H9 (cell line): ENCODE results near the gene ARHGAP11A. TPM values are rescaled to one million over a fixed set of nuclear protein-coding genes. Genes with fewer than 3 reads are reported as not detected.
A peak's percentile ranks its signal among the peaks of the same experiment; 100 is the strongest.

Experiments used
- DNase-seq: peaks from one replicate; pipeline ENCODE4 v3.0.0-alpha.2; 2017
- H2AFZ ChIP-seq: one replicate; pipeline ENCODE4 v1.6.1; 2013; ENCODE audit warnings: mild to moderate bottlenecking, low read length, control low read depth, moderate library complexity
- H2AK5ac ChIP-seq: 2 replicates; pipeline ENCODE4 v1.6.1; 2013; ENCODE audit warnings: low read length, control low read depth, mixed read lengths; ENCODE audit not compliant: insufficient read length
- H2BK120ac ChIP-seq: one replicate; pipeline ENCODE4 v1.6.1; 2013; ENCODE audit warnings: low read depth, mild to moderate bottlenecking, low read length, control low read depth, inconsistent platforms; ENCODE audit not compliant: poor library complexity, severe bottlenecking
- H2BK12ac ChIP-seq: 2 replicates; pipeline ENCODE4 v1.6.1; 2013; ENCODE audit warnings: low read length, control low read depth, mixed read lengths, low read depth; ENCODE audit not compliant: insufficient read length
- H2BK15ac ChIP-seq: 2 replicates; pipeline ENCODE4 v1.6.1; 2013; ENCODE audit warnings: low read depth, low read length, control low read depth
- H2BK20ac ChIP-seq: one replicate; pipeline ENCODE4 v1.6.1; 2013; ENCODE audit warnings: low read depth, mild to moderate bottlenecking, low read length, control low read depth, inconsistent platforms; ENCODE audit not compliant: poor library complexity, severe bottlenecking
- H2BK5ac ChIP-seq: 2 replicates; pipeline ENCODE4 v1.6.1; 2013; ENCODE audit warnings: low read length, control low read depth, mixed read lengths; ENCODE audit not compliant: insufficient read length
- H3K14ac ChIP-seq: 2 replicates; pipeline ENCODE4 v1.6.1; 2013; ENCODE audit warnings: low read length, control low read depth; ENCODE audit not compliant: insufficient read depth
- H3K18ac ChIP-seq: 2 replicates; pipeline ENCODE4 v1.6.1; 2013; ENCODE audit warnings: low read depth, mild to moderate bottlenecking, mixed read lengths, low read length, control low read depth; ENCODE audit not compliant: insufficient read length
- H3K23ac ChIP-seq: 2 replicates; pipeline ENCODE4 v1.6.1; 2013; ENCODE audit warnings: low read length, control low read depth, mixed read lengths, low read depth; ENCODE audit not compliant: insufficient read length
- H3K23me2 ChIP-seq: 2 replicates; pipeline ENCODE4 v1.6.1; 2013; ENCODE audit warnings: low read depth, mild to moderate bottlenecking, mixed read lengths, low read length, control low read depth; ENCODE audit not compliant: insufficient read length, poor library complexity, severe bottlenecking
- H3K27ac ChIP-seq: 2 replicates; pipeline ENCODE4 v1.5.1; 2013; ENCODE audit warnings: low read length, control low read depth, mixed read lengths, low read depth; ENCODE audit not compliant: insufficient read length
- H3K27me3 ChIP-seq: 2 replicates; pipeline ENCODE4 v1.6.1; 2013; ENCODE audit warnings: low read length, control low read depth, inconsistent platforms; ENCODE audit not compliant: insufficient read depth
- H3K4ac ChIP-seq: 2 replicates; pipeline ENCODE4 v1.6.1; 2013; ENCODE audit warnings: low read depth, mild to moderate bottlenecking, control low read depth, inconsistent platforms, low read length, moderate library complexity
- H3K4me1 ChIP-seq: 2 replicates; pipeline ENCODE4 v1.6.1; 2013; ENCODE audit warnings: low read length, control low read depth, inconsistent platforms; ENCODE audit not compliant: insufficient read depth
- H3K4me2 ChIP-seq: 2 replicates; pipeline ENCODE4 v1.6.1; 2013; ENCODE audit warnings: low read length, control low read depth, mixed read lengths; ENCODE audit not compliant: insufficient read length, insufficient read depth
- H3K56ac ChIP-seq: 2 replicates; pipeline ENCODE4 v1.6.1; 2013; ENCODE audit warnings: low read depth, mild to moderate bottlenecking, mixed read lengths, low read length, control low read depth; ENCODE audit not compliant: insufficient read length
- H3K79me1 ChIP-seq: 2 replicates; pipeline ENCODE4 v1.6.1; 2013; ENCODE audit warnings: low read depth, mild to moderate bottlenecking, moderate library complexity, low read length, control low read depth, inconsistent platforms; ENCODE audit not compliant: insufficient read depth, poor library complexity, severe bottlenecking
- H3K79me2 ChIP-seq: 2 replicates; pipeline ENCODE4 v1.6.1; 2013; ENCODE audit warnings: low read length, control low read depth, inconsistent platforms; ENCODE audit not compliant: insufficient read depth
- H3K9ac ChIP-seq: 2 replicates; pipeline ENCODE4 v1.6.1; 2013; ENCODE audit warnings: low read length, control low read depth, mixed read lengths; ENCODE audit not compliant: insufficient read length; ENCODE audit errors: extremely low read depth
- H3K9me3 ChIP-seq: one replicate; pipeline ENCODE4 v1.6.1; 2013; ENCODE audit warnings: low read depth, low read length, inconsistent platforms; ENCODE audit not compliant: control insufficient read depth
- H3T11ph ChIP-seq: one replicate; pipeline ENCODE4 v1.6.1; 2013; ENCODE audit warnings: mild to moderate bottlenecking, low read length, control low read depth, inconsistent platforms
- H4K20me1 ChIP-seq: one replicate; pipeline ENCODE4 v1.6.1; 2013; ENCODE audit not compliant: control insufficient read depth, insufficient read length, insufficient read depth
- H4K5ac ChIP-seq: 2 replicates; pipeline ENCODE4 v1.6.1; 2013; ENCODE audit warnings: low read depth, mild to moderate bottlenecking, mixed read lengths, low read length, control low read depth; ENCODE audit not compliant: insufficient read length
- H4K8ac ChIP-seq: replicated peaks from 2 replicates; pipeline ENCODE4 v1.6.1; 2013; ENCODE audit warnings: low read length, control low read depth, mixed read lengths, low read depth; ENCODE audit not compliant: insufficient read length
- H4K91ac ChIP-seq: 2 replicates; pipeline ENCODE4 v1.6.1; 2013; ENCODE audit warnings: low read depth, mild to moderate bottlenecking, moderate library complexity, mixed read lengths, low read length, control low read depth; ENCODE audit not compliant: insufficient read length
- H3K27ac Mint-ChIP-seq, 3 experiments: 2 replicates in 2 of 3; 3 replicates in 1 of 3; pipeline ENCODE4 v1.8.0; 2020 to 2021; ENCODE audit warnings: mixed read lengths in 3 of 3, mild to moderate bottlenecking in 1 of 3, moderate library complexity in 1 of 3
- H3K27me3 Mint-ChIP-seq: 2 replicates; pipeline ENCODE4 v1.8.0; 2021; ENCODE audit warnings: low read depth, mild to moderate bottlenecking, moderate library complexity, mixed read lengths
- H3K36me3 Mint-ChIP-seq, 3 experiments: 2 replicates in 2 of 3; 3 replicates in 1 of 3; pipeline ENCODE4 v1.8.0; 2020 to 2021; ENCODE audit warnings: low read depth in 3 of 3, mixed read lengths in 3 of 3; ENCODE audit not compliant: insufficient read depth in 1 of 3
- H3K4me1 Mint-ChIP-seq, 2 experiments: 2 replicates each; pipeline ENCODE4 v1.8.0; 2020; ENCODE audit warnings: mixed read lengths in 2 of 2
- H3K4me3 Mint-ChIP-seq, 2 experiments: 2 replicates in 1 of 2; 3 replicates in 1 of 2; pipeline ENCODE4 v1.8.0; 2020 to 2021; ENCODE audit warnings: mild to moderate bottlenecking in 2 of 2, mixed read lengths in 2 of 2, moderate library complexity in 1 of 2
- H3K9me3 Mint-ChIP-seq, 2 experiments: 2 replicates in 1 of 2; 3 replicates in 1 of 2; pipeline ENCODE4 v1.8.0; 2020; ENCODE audit warnings: mild to moderate bottlenecking in 2 of 2, mixed read lengths in 2 of 2, moderate library complexity in 1 of 2
- WGBS: extraction: QIAGEN DNeasy Blood & Tissue Kit; methylation state at CpG from one replicate; pipeline ENCODE4 v1.1.7; 2013; ENCODE audit warnings: missing lambda C conversion rate, low lambda C conversion rate, mixed read lengths; ENCODE audit not compliant: insufficient read length; ENCODE audit errors: extremely low coverage; 5-methylcytosine and 5-hydroxymethylcytosine counted together
- total RNA-seq: library from RNA; stranded (reverse); gene quantifications from 2 replicates; pipeline ENCODE4 v1.2.1, GENCODE V29; 2021
- TF ChIP-seq, protein P1 (sequence below): fragments of 200-600 bp; sonication (generic); conservative IDR thresholded peaks from 3 replicates; pipeline ENCODE4 v1.8.0; 2021; ENCODE audit warnings: antibody characterized with exemption, mild to moderate bottlenecking

Gene ARHGAP11A
- total RNA-seq, 1 experiment from 2014 or later: 94.4 TPM

GRCh38 chr15:32649342-32649741 is 34.0 kb downstream of the ARHGAP11A start:
- TF ChIP-seq, protein P1, sequence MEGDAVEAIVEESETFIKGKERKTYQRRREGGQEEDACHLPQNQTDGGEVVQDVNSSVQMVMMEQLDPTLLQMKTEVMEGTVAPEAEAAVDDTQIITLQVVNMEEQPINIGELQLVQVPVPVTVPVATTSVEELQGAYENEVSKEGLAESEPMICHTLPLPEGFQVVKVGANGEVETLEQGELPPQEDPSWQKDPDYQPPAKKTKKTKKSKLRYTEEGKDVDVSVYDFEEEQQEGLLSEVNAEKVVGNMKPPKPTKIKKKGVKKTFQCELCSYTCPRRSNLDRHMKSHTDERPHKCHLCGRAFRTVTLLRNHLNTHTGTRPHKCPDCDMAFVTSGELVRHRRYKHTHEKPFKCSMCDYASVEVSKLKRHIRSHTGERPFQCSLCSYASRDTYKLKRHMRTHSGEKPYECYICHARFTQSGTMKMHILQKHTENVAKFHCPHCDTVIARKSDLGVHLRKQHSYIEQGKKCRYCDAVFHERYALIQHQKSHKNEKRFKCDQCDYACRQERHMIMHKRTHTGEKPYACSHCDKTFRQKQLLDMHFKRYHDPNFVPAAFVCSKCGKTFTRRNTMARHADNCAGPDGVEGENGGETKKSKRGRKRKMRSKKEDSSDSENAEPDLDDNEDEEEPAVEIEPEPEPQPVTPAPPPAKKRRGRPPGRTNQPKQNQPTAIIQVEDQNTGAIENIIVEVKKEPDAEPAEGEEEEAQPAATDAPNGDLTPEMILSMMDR: peak; percentile 66
- H4K91ac ChIP-seq: no peak overlapping the region
- no peaks in the 10 kb centered on the region for H4K20me1 ChIP-seq
- H3K27ac Mint-ChIP-seq: peak overlapping the region in 2 of 3 experiments; percentile 4 to 45; a peak in 1 of 7 replicates
- no peak overlapping the region for H3K18ac ChIP-seq
- H3K27me3 Mint-ChIP-seq: no peaks in the 10 kb centered on the region
- H2AFZ ChIP-seq: no peak overlapping the region
- H3K4me1 ChIP-seq: no peaks in the 10 kb centered on the region
- no peaks in the 10 kb centered on the region for H3K9me3 ChIP-seq
- H3K79me1 ChIP-seq: no peaks in the 10 kb centered on the region
- H3K4me3 Mint-ChIP-seq: no peak overlapping the region
- H3K27ac ChIP-seq: no peak overlapping the region
- H3K4me1 Mint-ChIP-seq: peaks cover 33 to 35% of the 10 kb centered on the region in 2 experiments
- H4K5ac ChIP-seq: no peak overlapping the region
- H3K23me2 ChIP-seq: no peaks in the 10 kb centered on the region
- WGBS: no CpG with 5 or more reads among the region's 5 CpGs
- H3K4ac ChIP-seq: no peak overlapping the region
- no peaks in the 10 kb centered on the region for H3K27me3 ChIP-seq
- H2BK120ac ChIP-seq: no peak overlapping the region
- DNase-seq: no peak
- H3K23ac ChIP-seq: no peak overlapping the region
- no peak overlapping the region for H2BK12ac ChIP-seq
- H2BK15ac ChIP-seq: no peak overlapping the region
- no peak overlapping the region for H3K14ac ChIP-seq
- H3K36me3 Mint-ChIP-seq: peaks cover 3 to 31% (median 8%) of the 10 kb centered on the region in 3 experiments; a peak in 6 of 7 replicates
- no peak overlapping the region for H4K8ac ChIP-seq
- no peak overlapping the region for H3K56ac ChIP-seq
- no peaks in the 10 kb centered on the region; a peak in 1 of 5 replicates for H3K9me3 Mint-ChIP-seq
- no peak overlapping the region for H2BK5ac ChIP-seq
- H3K79me2 ChIP-seq: no peaks in the 10 kb centered on the region
- no peak overlapping the region for H2BK20ac ChIP-seq
- H3T11ph ChIP-seq: no peak overlapping the region
- no peak overlapping the region for H3K4me2 ChIP-seq
- H3K9ac ChIP-seq: no peak overlapping the region
- no peak overlapping the region for H2AK5ac ChIP-seq
